CD4-positive, alpha-beta T cell treated with Interferon alpha-2 for 1 hour (primary cell): ENCODE data around the gene LCTL.
"Not testable (repeated sequence)": the region's sequence is repeated elsewhere in the genome, so short reads cannot be mapped to it uniquely, and the experiment has no call there.

Experiments
- DNase-seq, 2 donors: peaks; one replicate each; pipeline ENCODE4 v3.0.0-alpha.2; 2020 to 2022

The LCTL gene

DNA sequence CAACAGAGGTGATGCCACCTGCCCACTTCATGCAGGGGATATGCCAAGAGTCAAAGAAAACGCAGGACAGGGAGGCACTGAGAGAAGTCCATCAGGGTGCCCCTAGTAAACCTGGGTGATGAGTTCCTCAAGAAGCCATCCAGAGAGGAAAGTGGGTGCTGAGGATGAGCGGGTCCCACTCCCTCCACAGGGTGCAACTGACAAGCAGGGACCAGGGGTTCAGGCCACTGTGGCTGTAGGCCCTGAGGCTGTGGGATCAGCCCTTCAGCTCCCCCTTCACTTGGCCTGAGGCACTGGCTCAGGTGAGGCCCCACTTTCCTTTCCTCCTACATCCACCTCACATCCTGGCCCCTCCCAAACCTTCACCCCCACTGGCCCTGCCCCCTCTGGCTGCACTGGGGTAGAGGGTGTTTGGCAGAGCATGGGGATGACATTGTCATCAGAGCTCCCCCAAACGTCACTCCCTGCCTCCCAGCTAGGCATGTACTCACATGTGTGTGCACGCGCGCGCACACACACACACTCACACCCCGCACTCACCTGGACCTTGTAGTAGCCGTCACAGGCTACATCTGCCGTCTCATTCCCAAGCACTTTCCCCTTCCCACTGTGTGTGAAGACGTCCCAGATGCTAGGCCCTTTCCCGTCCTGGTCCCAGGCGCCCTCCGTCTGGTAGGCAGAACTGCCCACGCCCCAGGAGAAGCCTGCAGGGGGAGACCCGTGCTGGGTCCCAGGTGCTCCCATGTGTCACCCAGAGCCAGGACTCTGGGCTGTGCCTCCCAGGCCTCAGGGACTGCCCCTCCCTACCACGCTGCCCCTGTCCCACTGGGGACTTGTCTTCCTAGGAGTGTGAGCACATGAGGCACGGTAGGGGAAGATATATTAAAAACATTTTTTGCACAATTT is 1.4 kb downstream of the LCTL start:
- DNase-seq: no peak

DNA sequence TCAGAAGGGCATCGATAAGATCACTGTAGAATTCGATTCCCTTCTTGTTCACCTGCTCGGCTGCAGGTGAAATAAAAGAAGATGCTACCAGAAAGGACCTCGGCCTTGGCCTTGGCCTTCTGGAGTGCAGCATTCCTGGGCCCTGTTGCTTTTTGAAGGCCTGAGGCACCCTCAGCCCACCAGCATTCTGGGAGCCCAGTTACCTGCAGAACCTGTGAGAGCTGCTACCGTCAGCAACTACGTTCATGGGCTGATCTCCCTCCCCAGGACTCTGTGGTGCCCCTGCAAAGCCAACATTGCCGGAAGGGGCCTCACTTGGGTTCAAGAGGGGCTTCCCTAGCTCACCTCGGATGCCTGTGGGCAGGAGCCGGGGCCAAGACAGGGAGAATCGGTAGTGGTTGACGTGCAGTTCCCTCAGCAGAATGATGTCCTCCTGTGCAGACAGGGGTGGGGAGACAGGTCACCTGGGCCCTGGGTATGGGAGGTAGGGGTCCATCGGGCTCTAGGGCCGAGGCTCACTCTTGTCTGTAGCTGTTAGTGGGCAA is 2.2 kb downstream of the LCTL start:
- no peak for DNase-seq

DNA sequence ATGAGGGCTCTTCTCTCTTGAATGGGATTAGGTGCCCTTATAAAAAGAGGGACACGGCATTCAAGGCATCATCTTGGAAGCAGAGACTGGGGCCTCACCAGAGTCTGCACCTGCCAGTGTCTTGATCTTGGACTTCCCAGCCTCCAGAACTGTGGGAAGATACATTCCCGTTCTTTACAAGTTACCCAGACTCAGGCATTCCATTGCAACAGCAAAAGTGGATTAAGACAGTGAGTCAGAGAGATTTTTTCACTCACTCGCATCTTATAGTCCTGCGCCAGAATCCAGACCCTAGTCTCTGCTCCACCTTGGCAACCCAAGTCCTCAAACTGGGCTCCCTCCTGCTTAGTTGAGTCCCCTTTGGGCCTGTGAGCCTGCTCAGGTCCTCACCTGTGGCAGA is 2.7 kb downstream of the LCTL start:
- no peak for DNase-seq

DNA sequence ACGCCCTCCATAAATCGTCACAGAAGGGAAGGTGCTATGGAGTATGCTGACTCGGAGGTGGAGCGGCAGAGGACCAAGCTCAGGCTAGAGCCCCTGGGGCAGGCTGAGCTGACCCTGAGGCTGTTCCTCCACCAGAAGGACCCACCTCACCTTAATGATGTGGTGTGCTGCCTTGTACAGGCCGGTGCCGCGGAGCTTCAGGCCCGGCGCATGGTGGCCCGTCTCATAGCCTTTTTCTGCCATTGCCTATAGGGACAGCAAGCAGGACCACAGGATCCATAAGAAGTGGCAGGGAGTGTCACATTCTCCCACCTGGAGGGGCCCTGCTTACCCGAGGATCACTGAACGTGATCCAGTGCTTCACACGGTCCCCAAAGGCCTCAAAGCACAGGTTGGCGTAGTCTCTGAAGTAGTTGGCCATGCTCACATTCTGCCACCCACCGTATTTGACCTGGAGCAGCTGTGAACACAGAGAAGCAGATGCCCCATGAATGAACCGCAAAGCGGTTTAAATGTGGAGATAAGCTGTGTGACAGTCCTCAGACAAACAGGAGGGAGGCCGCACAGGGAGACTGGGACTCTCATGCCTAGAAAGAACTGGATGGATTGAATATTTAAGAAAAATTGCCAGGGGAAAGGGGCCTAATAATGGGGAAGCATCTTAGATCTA is 4.8 kb downstream of the LCTL start:
- DNase-seq: no peak

DNA sequence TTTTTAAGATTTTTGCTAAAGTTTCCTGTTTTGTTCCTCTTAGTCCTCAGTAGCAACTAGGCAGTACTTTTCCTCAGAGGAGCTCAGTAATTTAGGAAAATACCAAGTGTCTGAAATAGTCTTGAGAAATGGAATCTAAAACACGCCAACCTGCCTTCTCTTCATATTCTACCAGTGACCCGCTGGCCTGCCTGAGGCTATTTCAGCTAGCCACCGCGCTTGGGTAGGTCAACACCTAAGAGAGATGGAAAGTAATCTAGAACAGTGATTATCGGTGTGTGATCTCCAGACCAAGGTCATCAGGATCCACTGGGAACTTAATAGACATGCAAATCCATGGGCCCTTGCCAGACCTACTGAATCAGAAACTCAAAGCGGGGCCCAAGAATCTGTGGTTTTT is 7.5 kb downstream of the LCTL start:
- no peak for DNase-seq

DNA sequence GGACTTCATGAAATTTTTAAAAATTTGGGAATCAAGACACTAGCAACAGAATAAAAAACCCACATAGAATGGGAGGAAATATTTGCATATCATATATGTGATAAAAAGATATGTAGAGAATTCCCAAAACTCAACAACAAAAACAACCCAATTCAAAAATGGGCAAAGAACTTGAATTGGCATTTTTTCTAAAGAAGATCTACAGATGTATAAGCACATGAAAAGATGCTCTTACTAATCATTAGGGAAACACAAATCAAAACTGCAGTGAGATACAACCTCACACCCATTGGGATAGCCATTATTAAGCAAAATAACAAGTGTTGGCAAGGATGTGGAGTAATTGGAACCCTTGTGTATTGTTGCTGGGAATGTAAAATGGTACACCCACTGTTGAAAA is 10.1 kb downstream of the LCTL start:
- no peak for DNase-seq

DNA sequence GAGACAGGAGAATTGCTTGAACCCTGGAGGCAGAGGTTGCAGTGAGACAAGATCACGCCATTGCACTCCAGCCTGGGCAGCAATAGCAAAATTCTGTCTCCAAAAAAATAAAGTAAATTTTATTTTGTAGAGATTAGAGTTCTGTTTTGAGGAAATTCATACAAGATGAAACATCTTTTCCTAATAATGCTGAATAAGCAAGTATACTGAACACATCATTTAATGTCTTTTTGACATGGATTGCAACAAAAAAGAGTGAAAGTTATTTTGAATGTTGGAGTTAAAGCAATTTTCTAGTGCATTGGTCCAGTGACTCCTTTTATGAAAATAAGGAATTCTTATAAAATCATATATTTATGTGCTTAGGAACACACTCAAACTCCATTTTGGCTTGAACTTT is 20.5 kb downstream of the LCTL start:
- no peak for DNase-seq

DNA sequence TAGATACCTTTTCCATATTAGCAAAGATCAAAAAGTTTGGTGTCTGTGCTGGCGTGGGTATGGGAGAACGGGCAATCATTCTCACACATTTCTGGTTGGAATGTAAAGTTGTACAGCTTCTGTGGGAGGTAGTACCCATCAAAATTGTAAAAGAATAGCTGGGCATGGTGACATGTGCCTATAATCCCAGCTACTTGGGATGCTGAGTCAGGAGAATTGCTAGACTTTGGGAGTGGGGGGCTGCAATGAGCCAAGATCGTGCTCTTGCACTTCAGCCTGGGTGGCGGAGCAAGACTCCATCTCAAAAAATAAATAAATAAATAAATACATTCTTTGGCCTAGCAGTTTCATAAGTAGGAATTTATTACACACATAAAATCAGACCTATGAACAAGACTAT is 22.9 kb downstream of the LCTL start:
- no peak for DNase-seq

DNA sequence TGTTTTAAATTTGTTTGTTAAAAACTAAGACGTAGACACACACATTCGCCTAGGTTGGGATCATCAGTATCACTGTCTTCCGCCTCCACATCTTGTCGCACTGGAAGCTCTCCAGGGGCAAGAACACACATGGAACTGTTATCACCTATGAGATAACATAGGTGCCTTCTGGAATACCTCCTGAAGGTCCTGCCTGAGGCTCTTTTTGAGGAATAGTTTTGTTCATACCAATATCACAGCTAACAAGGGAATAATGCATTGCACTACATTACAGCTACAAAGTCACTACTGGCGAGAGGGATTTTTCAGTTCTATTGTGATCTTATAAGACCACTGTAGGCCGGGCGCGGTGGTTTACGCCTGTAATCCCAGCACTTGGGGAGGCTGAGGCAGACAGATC is 30.7 kb downstream of the LCTL start:
- DNase-seq: no peak

DNA sequence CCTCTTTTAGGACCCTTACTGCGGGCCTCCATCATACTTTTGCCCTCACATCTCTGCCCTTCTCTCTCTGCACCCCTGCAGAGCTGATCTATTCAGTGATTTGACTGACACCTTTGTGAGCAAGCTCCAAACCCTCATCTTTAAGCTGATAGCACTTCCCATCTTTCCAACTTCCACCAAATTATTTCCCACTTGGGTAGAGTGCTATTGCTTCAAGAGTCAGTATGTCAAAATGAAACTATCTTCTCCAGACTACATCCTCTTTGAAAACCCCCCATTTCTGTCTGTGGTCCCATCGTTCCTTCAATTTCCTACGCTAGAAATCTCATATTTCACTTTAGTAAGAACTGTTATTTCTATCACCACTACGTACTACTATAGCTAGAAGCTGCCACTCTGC is 41.0 kb downstream of the LCTL start:
- DNase-seq: no peak

DNA sequence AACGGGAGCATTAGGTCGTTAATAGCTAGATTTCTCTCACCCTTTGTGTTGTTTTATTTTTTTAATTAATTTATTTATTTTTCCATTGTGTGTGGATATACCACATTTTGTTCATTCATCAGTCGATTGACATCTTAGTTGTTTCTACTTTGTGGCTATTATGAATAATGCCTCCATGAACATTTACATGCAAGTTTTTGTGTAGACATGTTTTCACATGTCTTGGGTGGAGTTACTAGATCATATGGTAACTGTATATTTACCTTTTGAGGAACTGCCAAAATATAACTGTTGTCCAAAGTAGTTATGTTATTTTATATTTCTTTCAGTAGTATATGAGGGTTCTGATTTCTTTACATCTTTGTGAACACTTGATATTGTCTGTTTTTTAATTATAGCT is 41.9 kb downstream of the LCTL start:
- DNase-seq: no peak

DNA sequence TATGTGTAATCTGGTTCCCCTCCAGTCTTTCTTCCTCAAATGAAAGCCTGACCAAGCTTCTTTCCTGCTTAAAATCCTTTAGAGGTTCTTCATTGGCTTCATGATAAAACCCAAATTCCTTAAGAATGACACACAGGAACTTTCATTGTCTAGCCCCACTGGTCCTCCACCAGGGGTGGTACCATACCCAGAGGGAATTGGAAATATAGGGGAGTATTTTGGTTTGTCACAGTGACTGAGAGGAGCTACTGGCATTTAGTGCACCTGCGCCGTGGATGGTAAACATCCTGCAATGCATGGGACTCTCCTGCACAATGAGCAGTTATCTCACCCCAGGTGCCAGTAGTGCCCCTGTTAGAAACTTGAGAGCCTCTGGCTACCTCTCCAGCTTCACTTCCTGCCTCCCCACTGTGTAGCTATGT is 49.9 kb downstream of the LCTL start:
- no peak for DNase-seq

DNA sequence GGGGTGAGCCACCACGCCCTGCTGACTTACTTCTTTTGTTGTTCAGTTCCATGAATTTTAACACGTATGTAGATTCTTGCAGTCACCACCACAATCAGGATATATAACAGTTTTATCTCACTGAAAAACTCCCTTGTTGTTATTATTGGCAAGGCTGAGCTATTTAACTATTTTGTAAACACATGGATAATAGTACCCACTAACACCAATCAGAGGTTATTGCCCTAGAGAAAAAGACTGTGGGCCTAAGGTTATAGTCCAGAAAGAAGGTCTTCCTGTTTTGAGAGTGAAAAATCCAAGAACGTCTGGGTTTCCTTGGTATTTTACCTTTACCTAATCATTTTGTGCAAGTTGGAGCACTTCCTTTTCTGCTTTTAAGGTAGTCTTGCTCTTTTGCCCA is 51.2 kb downstream of the LCTL start:
- no peak for DNase-seq

DNA sequence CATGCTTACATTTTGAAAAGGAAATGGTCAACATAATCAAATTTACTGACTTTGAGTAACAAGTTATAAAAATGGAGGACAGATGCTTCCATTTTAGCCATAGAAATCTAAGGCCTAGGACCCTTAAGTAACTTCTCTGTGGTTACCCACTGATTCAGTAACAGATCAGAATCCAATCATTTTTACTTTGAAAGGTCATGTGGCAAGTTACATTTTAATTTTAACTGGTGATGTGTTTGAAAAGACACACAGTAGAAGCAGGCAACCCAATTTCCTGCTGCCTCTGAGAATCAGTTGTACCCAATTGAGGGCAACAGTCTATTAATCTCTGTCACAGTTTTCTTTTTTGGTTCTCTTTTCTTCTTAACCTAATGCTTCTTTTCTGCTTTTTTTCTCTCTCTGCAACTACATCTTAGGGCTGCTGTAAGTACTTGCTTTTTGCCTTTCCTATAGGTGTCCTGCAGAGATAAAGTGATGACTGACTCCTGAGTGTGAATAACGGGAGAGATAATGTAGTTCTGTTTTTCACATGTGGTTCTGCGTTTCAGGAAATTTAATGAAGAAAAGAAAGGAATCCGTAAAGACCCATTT is 57.4 kb downstream of the LCTL start:
- no peak for DNase-seq

DNA sequence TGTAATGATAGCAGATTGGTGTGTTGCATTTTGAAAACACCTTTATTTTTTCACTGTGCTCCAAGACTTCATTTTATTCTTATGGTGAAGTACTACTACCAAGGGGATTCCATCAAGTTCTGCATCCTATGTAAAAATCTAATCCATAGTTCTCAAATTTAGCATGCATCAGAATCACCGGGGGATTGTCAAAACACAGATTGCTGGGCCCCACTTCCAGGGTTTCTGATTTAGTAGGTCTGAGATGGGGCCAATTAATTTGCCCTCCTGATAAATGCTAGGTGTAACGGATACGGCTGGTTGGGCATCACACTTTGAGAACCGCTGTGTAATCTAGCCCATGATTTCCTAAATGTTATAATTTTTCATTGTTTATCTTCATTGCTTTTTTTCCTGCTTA is 60.0 kb downstream of the LCTL start:
- DNase-seq: no peak

DNA sequence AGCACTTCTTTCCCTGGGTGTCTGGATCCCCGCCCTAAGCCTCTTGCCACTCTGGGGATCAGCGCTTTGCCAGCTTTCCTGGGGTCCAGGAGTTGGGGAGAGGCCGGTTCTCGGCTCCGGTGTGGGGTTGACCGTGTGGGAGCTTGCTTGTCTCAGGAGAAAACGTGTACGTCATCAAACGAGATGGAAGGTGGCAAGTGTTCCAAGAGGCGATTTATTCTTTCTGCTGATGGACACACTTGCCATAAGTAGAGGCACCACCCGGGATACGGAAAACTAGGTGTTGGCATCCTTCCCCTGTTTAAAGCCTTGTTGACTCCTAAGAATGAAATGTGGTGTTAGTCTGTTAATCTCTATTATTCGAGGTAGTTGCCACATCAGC is 60.4 kb downstream of the LCTL start:
- DNase-seq: no peak

DNA sequence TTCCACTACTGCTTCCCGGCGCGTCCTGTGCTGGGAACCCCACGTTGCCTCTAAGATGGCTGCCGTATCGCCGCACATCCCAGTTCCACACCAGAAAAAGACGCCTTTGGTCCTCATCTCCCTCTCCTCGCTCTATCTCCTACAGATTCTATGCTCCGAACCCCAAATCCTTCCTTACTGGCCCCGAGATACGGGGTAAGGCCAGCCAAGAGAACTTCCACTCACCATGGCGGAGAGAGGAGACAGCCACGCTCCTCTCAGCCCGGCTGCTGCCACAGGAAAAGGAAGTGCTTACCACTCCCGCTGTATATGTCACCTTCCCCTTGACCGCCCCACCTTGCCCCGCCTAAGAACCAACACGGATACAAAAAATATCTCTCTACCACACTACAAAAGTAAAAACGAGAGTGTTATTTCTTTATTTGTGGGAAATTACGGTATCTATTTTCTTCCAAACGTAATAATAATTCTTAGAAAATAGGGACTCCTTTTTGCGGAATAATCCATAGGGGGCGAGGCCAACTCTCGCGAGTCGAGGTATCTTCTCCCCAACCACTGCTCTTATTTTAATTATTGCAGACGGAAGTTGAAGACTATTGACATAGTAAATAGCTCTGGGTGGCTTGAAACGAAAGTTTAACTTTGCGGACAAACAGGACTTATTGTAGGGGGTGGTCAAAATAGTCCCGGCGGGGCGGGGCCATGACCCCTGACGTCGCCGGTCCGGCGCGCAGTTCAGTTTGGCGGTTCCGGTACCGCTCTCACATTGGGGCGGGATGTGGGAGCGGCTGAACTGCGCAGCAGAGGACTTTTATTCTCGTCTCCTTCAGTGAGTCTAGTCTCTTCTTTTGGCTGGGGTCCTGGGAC is 61.0 kb downstream of the LCTL start, which contains the start of the genes RPL4 and ZWILCH:
Gene RPL4 (minus strand): TSS at position 293 of the 867 bp plus-strand sequence. CDS start 65 bp downstream, at position 228.
Gene ZWILCH (plus strand): TSS at position 764 of the 867 bp plus-strand sequence. CDS start 13 bp downstream, at position 777.
- DNase-seq: peak; percentile 84 to 90

DNA sequence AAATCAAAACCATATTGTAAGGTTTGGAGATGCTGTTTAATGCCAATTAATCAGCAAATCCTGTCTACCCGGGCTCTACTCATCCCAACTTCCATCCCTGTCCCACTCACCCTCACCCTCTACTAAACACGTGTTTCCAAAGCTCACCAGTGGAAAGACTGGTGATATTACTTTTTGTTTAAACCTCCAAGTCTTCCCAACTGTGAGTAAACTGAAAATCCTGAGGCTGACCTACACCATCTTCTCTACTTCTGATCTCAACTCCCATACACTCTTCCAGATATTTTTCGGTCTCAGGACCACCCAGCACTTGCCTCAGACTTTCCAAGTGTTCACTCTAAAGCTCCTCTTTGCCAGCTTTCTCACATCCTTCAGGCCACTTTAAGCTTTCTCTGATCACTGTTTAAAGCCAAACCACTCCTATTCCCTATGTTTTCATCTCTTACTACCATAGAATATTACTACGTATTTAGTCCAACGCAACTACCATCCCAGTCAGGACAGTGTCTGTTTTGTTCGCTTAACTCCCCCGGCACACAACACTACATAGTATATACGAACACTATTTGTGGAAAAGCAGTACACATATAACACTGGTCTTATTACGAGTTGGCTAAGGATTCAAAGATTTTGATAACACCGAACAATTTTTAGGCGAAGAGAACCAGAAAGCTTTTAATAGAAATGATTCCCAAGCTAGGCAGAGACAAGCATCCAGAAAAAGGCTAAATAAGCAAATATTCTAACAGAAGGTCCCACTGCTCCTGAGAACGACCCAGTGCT is 61.8 kb downstream of the LCTL start:
- DNase-seq: no peak

DNA sequence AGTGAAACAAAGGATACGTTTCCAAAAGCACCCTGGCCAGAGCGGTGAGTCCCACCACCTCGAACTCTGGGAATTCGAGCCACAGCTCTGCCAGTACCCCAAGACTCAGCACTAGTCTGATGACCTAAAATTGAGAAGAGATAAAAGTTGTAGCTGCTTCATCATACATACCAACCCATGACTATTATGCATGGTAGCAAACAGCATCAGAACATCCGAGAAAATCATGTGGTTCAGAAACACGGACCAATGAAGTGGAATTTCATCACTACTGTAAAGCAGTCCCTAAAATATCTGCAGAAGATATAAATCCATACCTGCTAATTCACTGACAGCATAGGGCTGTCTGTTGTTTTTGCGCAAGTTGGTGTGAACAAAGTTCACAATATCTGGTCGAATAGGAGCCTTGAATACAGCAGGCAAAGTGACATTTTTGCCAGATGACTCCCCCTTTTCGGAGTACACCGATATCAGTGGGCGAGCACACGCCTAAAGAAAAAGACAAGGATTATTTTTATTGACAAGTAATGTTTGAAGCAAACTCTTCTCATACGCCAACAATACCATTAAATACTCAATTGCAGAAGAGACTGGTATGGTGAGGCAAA is 62.7 kb downstream of the LCTL start:
- not testable (repeated sequence) for DNase-seq

DNA sequence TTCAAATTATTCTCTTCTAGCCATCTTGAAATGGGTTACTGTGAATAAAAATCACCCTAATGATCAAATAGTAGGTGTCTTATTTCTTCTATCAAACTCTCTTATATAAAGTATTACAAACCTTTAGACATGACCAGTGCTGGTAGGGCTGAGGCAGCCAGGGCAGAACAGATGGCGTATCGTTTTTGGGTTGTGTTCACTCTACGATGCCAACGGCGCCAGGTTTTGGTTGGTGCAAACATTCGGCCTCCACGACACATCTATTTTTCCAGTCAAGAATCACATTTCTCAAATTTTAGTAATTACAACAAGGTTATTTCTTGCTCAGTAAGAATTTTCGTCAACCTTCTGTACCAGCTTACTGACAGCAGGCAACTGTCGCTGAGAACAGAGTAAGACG is 63.3 kb downstream of the LCTL start:
- peak in 1 of 2 donors; percentile 18 for DNase-seq

DNA sequence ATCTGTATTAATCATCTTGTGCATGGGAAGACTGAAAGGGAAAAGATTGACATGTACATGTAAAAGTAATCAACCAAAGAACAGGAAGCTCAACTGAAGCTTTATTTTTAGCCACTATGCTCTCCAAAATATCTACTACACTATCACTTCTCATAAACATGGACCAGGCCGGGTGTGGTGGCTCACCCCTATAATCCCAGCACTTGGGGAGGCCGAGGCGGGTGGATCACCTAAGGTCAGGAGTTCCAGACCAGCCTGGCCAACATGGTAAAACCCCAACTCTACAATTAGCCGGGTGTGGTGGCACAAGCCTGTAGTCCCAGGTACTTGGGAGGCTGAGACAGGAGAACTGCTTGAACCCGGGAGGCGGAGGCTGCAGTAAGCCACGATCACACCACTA is 65.5 kb downstream of the LCTL start:
- not testable (repeated sequence) for DNase-seq
